ENCODE data around the gene RHO.

The RHO gene

DNA sequence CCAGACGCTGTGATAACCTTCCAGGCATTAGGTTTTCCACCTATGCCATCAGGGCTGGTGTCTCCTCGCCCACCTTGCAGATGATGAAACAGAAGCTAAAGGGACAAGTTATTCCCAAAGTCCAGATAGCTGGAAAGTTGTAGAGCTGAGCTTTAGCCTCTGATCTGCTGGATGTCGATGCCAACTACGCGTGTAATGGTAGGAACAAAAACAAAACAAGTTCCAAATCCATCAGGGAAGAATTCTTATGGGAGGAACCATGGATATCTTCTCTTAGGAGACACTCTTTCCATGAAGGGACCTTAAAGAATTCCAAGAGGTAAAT is 28.1 kb upstream of the RHO start:
- Histone ChIP-seq H3K9ac (ENCODE audit: low read depth, low read length) (no peak overlapping the region), H3K4me1 (ENCODE audit: insufficient read depth, low read length) (peaks cover 4% of the 10 kb centered on the region), H3K27ac (ENCODE audit: low read depth, low read length) (no peak overlapping the region), H3K27me3 (ENCODE audit: insufficient read depth, low read length) (no peaks in the 10 kb centered on the region), H3K36me3 (ENCODE audit: insufficient read depth, low read length) (peaks cover 47% of the 10 kb centered on the region), H3K4me3 (ENCODE audit: low read length) (no peak overlapping the region), H3K9me3 (ENCODE audit: insufficient read depth, low read depth, low read length) (no peaks in the 10 kb centered on the region)
- WGBS, result 99% methylated on average over 5 of the region's 5 CpGs

- H3K9ac ChIP-seq (ENCODE audit: low read depth, low read length), result no peak overlapping the region
- 80% methylated on average over 5 of the region's 5 CpGs for WGBS
- H3K27me3 ChIP-seq (ENCODE audit: insufficient read depth, low read length), result no peaks in the 10 kb centered on the region
- no peaks in the 10 kb centered on the region for H3K4me1 ChIP-seq (ENCODE audit: insufficient read depth, low read length)
- H3K4me3 ChIP-seq (ENCODE audit: low read length), result no peak overlapping the region
- no peak overlapping the region for H3K27ac ChIP-seq (ENCODE audit: low read depth, low read length)
- peaks cover 55% of the 10 kb centered on the region for H3K36me3 ChIP-seq (ENCODE audit: insufficient read depth, low read length)
- no peaks in the 10 kb centered on the region for H3K9me3 ChIP-seq (ENCODE audit: insufficient read depth, low read depth, low read length)
Measured at GRCh38 chr3:129501630-129502029, 26.8 kb upstream of the RHO start.

DNA sequence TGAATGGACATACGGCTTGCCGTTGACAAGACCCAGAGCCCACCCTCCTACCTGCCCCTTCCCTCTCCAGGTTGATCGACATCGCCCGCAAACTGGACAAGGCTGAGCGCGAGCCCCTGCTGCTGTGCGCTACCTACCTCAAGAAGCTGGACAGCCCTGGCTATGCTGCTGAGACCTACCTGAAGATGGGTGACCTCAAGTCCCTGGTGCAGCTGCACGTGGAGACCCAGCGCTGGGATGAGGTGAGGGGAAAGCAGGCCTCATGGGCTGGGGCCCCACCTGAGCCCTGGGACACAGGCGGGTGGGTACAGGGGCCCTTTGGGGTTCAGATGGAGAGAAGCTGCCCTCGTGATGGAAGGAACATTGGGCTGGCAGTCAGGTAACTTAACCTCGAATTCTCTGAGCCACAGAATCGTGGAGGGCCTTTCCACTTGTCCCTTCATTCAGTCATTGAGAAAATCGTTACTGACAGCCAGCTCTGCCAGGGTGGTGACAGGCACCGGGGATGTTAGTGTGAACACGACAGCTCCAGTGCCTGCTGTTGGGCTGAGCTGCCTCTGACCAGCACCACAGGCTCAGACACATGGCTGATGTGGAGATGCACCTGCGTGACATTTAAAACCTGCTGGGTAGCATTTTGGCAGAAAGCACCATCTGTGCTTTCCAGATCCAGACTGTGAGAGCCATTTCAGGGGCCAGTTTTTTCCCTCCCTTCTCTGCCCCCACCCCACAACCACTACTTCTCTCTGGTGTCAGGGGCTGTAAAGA is 25.6 kb upstream of the RHO start:
- Histone ChIP-seq H3K9ac (ENCODE audit: low read depth, low read length) (no peak overlapping the region), H3K9me3 (ENCODE audit: insufficient read depth, low read depth, low read length) (no peaks in the 10 kb centered on the region), H3K4me1 (ENCODE audit: insufficient read depth, low read length) (no peaks in the 10 kb centered on the region), H3K27ac (ENCODE audit: low read depth, low read length) (no peak overlapping the region), H3K36me3 (ENCODE audit: insufficient read depth, low read length) (peaks cover 63% of the 10 kb centered on the region), H3K27me3 (ENCODE audit: insufficient read depth, low read length) (no peaks in the 10 kb centered on the region), H3K4me3 (ENCODE audit: low read length) (no peak overlapping the region)
- WGBS, result 95% methylated on average over 18 of the region's 18 CpGs

- Histone ChIP-seq H3K9me3 (ENCODE audit: insufficient read depth, low read depth, low read length) (no peaks in the 10 kb centered on the region), H3K27ac (ENCODE audit: low read depth, low read length) (no peak overlapping the region), H3K4me3 (ENCODE audit: low read length) (no peak overlapping the region), H3K4me1 (ENCODE audit: insufficient read depth, low read length) (no peaks in the 10 kb centered on the region), H3K36me3 (ENCODE audit: insufficient read depth, low read length) (peaks cover 63% of the 10 kb centered on the region), H3K27me3 (ENCODE audit: insufficient read depth, low read length) (no peaks in the 10 kb centered on the region), H3K9ac (ENCODE audit: low read depth, low read length) (no peak overlapping the region)
- 92% methylated on average over 13 of the region's 13 CpGs for WGBS
Measured at GRCh38 chr3:129503471-129504291, 24.8 kb upstream of the RHO start.

- H3K27me3 ChIP-seq (ENCODE audit: insufficient read depth, low read length), result no peaks in the 10 kb centered on the region
- H3K27ac ChIP-seq (ENCODE audit: low read depth, low read length), result no peak overlapping the region
- no peaks in the 10 kb centered on the region for H3K9me3 ChIP-seq (ENCODE audit: insufficient read depth, low read depth, low read length)
- H3K4me1 ChIP-seq (ENCODE audit: insufficient read depth, low read length), result no peaks in the 10 kb centered on the region
- no peak overlapping the region for H3K4me3 ChIP-seq (ENCODE audit: low read length)
- H3K9ac ChIP-seq (ENCODE audit: low read depth, low read length), result no peak overlapping the region
- H3K36me3 ChIP-seq (ENCODE audit: insufficient read depth, low read length), result peaks cover 66% of the 10 kb centered on the region
- 96% methylated on average over 5 of the region's 5 CpGs for WGBS
Measured at GRCh38 chr3:129504471-129505100, 23.9 kb upstream of the RHO start.

DNA sequence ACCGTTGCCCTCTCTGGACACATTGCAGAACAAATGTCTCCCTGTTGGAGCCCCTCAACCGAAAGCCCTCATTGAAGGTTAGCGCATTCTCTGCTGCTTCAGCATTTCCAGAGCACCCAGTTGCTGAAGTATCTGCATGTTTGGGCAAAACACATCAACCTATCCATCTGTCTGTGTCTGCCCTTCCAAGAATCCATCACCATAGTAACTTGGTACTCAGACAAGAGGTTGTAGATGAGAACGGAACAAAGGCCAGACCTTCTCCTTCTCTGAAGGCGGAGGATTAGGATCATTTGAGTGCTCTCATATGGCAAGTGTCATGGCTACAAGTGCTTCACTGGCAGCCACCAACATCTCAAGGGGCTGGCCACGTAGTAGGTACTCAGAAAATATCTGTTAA is 23.1 kb upstream of the RHO start:
- Histone ChIP-seq H3K27me3 (ENCODE audit: insufficient read depth, low read length) (no peaks in the 10 kb centered on the region), H3K9me3 (ENCODE audit: insufficient read depth, low read depth, low read length) (no peaks in the 10 kb centered on the region), H3K4me3 (ENCODE audit: low read length) (no peak overlapping the region), H3K9ac (ENCODE audit: low read depth, low read length) (no peak overlapping the region), H3K27ac (ENCODE audit: low read depth, low read length) (no peak overlapping the region), H3K4me1 (ENCODE audit: insufficient read depth, low read length) (no peaks in the 10 kb centered on the region), H3K36me3 (ENCODE audit: insufficient read depth, low read length) (peaks cover 59% of the 10 kb centered on the region)
- WGBS, result 98% methylated on average over 6 of the region's 6 CpGs

GRCh38 chr3:129506231-129506742 is 22.2 kb upstream of the RHO start:
- H3K4me3 ChIP-seq (ENCODE audit: low read length), result no peak overlapping the region
- WGBS, result 95% methylated on average over 9 of the region's 9 CpGs
- H3K27ac ChIP-seq (ENCODE audit: low read depth, low read length), result no peak overlapping the region
- no peaks in the 10 kb centered on the region for H3K4me1 ChIP-seq (ENCODE audit: insufficient read depth, low read length)
- H3K27me3 ChIP-seq (ENCODE audit: insufficient read depth, low read length), result no peaks in the 10 kb centered on the region
- H3K36me3 ChIP-seq (ENCODE audit: insufficient read depth, low read length), result peaks cover 53% of the 10 kb centered on the region
- no peaks in the 10 kb centered on the region for H3K9me3 ChIP-seq (ENCODE audit: insufficient read depth, low read depth, low read length)
- H3K9ac ChIP-seq (ENCODE audit: low read depth, low read length), result no peak overlapping the region

GRCh38 chr3:129507181-129507831 is 21.1 kb upstream of the RHO start:
- Histone ChIP-seq H3K27me3 (ENCODE audit: insufficient read depth, low read length) (no peaks in the 10 kb centered on the region), H3K4me1 (ENCODE audit: insufficient read depth, low read length) (no peaks in the 10 kb centered on the region), H3K36me3 (ENCODE audit: insufficient read depth, low read length) (peaks cover 62% of the 10 kb centered on the region), H3K9ac (ENCODE audit: low read depth, low read length) (no peak overlapping the region), H3K9me3 (ENCODE audit: insufficient read depth, low read depth, low read length) (no peaks in the 10 kb centered on the region), H3K4me3 (ENCODE audit: low read length) (no peak overlapping the region), H3K27ac (ENCODE audit: low read depth, low read length) (no peak overlapping the region)
- WGBS, result 95% methylated on average over 9 of the region's 9 CpGs

- Histone ChIP-seq H3K9me3 (ENCODE audit: insufficient read depth, low read depth, low read length) (no peaks in the 10 kb centered on the region), H3K27ac (ENCODE audit: low read depth, low read length) (no peak overlapping the region), H3K27me3 (ENCODE audit: insufficient read depth, low read length) (no peaks in the 10 kb centered on the region), H3K4me1 (ENCODE audit: insufficient read depth, low read length) (no peaks in the 10 kb centered on the region), H3K4me3 (ENCODE audit: low read length) (no peak overlapping the region), H3K9ac (ENCODE audit: low read depth, low read length) (no peak overlapping the region), H3K36me3 (ENCODE audit: insufficient read depth, low read length) (peaks cover 26% of the 10 kb centered on the region)
Measured at GRCh38 chr3:129512595-129512994, 15.8 kb upstream of the RHO start.

DNA sequence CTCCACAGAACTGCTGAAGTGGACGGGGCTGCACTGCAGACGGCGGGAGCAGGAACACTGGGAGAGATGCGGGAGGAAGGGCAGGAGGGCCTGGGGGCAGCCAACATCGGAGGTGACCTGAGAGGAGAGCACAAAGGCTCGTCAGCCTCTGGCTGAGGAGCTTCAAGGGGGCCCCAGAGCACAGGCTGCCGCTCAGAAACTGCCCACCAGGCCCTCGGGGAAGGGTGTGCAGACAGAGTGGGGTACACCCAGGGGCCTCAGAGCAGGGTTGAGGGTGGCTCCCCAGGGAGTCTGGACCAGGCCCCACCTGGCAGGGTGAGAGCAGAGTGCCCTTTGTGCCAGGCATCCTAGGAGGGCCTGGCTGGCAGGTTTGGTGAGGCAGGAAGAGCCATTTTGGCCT is 14.7 kb upstream of the RHO start:
- Histone ChIP-seq H3K27ac (ENCODE audit: low read depth, low read length) (no peak overlapping the region), H3K4me3 (ENCODE audit: low read length) (no peak overlapping the region), H3K9ac (ENCODE audit: low read depth, low read length) (no peak overlapping the region), H3K36me3 (ENCODE audit: insufficient read depth, low read length) (peaks cover 24% of the 10 kb centered on the region), H3K9me3 (ENCODE audit: insufficient read depth, low read depth, low read length) (no peaks in the 10 kb centered on the region), H3K27me3 (ENCODE audit: insufficient read depth, low read length) (no peaks in the 10 kb centered on the region), H3K4me1 (ENCODE audit: insufficient read depth, low read length) (no peaks in the 10 kb centered on the region)
- 92% methylated on average over 8 of the region's 8 CpGs for WGBS

- Histone ChIP-seq H3K9me3 (ENCODE audit: insufficient read depth, low read depth, low read length) (no peaks in the 10 kb centered on the region), H3K36me3 (ENCODE audit: insufficient read depth, low read length) (peaks cover 24% of the 10 kb centered on the region), H3K9ac (ENCODE audit: low read depth, low read length) (no peak overlapping the region), H3K27me3 (ENCODE audit: insufficient read depth, low read length) (no peaks in the 10 kb centered on the region), H3K27ac (ENCODE audit: low read depth, low read length) (no peak overlapping the region), H3K4me3 (ENCODE audit: low read length) (no peak overlapping the region), H3K4me1 (ENCODE audit: insufficient read depth, low read length) (no peaks in the 10 kb centered on the region)
- 94% methylated on average over 10 of the region's 10 CpGs for WGBS
Measured at GRCh38 chr3:129514110-129514509, 14.3 kb upstream of the RHO start.
